GM18498 (cell line): ENCODE results near the gene CAMK2N2.

Source experiments
- ATAC-seq: cut with Tn5 transposase; IDR thresholded peaks from one replicate; pipeline ENCODE4 v1.9.1; 2021; ENCODE audit warnings: mild to moderate bottlenecking, moderate library complexity; ENCODE audit not compliant: unreplicated experiment

The CAMK2N2 gene

GRCh38 chr3:184228376-184229137 lies 32.8 kb downstream of the CAMK2N2 start:
- no peak for ATAC-seq

- no peak for ATAC-seq
Observed at GRCh38 chr3:184227481-184227935, 33.8 kb downstream of the CAMK2N2 start.

- ATAC-seq: no peak
Observed at GRCh38 chr3:184223946-184224345, 37.4 kb downstream of the CAMK2N2 start.

- ATAC-seq: no peak
Observed at GRCh38 chr3:184222521-184222920, 38.8 kb downstream of the CAMK2N2 start.

GRCh38 chr3:184218814-184219213 lies 42.5 kb downstream of the CAMK2N2 start:
- no peak for ATAC-seq

- ATAC-seq: no peak
Observed at GRCh38 chr3:184211718-184212117, 49.6 kb downstream of the CAMK2N2 start.

GRCh38 chr3:184211297-184211696 lies 50.1 kb downstream of the CAMK2N2 start:
- no peak for ATAC-seq
